Fibroblast of mammary gland (primary cell): Measurements from ENCODE around the gene VAC14.

Source experiments
- DNase-seq: peaks from one replicate; pipeline ENCODE4 v3.0.0-alpha.2; 2010; ENCODE audit warnings: low read depth
- H3K4me3 ChIP-seq: 2 replicates; pipeline ENCODE4 v1.5.1; 2011; ENCODE audit warnings: low read depth, mild to moderate bottlenecking, low read length, moderate library complexity; ENCODE audit not compliant: control insufficient read depth
- TF ChIP-seq, protein P1 (sequence below): conservative IDR thresholded peaks from 2 replicates; pipeline ENCODE4 v1.5.1; 2011; ENCODE audit warnings: low read depth, low read length, inconsistent platforms; ENCODE audit not compliant: control insufficient read depth, insufficient read depth

Gene VAC14

DNA sequence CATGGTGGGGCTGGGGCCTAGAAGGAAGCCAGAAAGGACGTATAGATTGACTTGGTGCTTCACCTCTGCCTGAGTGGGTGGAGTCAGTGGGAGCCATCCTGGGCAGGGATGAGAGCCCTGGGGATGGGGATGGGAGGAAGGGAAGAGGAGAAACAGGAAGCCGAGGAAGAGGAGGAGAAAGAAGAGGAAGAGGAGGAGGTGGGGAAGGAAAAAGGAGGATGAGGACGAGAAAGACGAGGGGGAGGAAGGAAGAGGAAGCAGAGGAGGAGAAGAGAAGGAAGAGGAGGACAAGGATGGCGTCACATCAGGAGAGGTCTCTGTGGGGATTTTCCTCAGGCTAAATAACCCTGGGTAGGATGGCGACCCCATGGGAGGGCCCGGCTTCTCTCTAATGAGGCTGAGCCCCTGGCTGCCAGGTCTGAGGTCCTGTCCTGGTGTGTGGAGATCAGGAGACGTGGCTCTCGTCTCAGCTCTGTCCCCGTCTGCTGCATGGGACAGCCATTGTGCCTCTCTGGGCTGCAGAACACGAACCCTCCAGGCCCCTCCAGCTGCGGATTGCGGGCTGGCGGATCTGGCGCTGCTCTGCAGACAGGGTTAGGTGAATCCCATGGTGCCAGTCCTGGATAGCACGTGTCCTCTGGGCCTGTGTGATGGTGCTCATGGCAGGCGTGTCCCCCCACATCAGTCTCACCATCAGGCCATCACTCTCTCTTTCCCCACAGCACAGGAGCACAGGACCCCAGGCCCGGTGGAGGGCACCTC, 79.6 kb downstream of the VAC14 start:
- no peak for DNase-seq
- no peak overlapping the region for H3K4me3 ChIP-seq
- TF ChIP-seq, protein P1, sequence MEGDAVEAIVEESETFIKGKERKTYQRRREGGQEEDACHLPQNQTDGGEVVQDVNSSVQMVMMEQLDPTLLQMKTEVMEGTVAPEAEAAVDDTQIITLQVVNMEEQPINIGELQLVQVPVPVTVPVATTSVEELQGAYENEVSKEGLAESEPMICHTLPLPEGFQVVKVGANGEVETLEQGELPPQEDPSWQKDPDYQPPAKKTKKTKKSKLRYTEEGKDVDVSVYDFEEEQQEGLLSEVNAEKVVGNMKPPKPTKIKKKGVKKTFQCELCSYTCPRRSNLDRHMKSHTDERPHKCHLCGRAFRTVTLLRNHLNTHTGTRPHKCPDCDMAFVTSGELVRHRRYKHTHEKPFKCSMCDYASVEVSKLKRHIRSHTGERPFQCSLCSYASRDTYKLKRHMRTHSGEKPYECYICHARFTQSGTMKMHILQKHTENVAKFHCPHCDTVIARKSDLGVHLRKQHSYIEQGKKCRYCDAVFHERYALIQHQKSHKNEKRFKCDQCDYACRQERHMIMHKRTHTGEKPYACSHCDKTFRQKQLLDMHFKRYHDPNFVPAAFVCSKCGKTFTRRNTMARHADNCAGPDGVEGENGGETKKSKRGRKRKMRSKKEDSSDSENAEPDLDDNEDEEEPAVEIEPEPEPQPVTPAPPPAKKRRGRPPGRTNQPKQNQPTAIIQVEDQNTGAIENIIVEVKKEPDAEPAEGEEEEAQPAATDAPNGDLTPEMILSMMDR: no peak

DNA sequence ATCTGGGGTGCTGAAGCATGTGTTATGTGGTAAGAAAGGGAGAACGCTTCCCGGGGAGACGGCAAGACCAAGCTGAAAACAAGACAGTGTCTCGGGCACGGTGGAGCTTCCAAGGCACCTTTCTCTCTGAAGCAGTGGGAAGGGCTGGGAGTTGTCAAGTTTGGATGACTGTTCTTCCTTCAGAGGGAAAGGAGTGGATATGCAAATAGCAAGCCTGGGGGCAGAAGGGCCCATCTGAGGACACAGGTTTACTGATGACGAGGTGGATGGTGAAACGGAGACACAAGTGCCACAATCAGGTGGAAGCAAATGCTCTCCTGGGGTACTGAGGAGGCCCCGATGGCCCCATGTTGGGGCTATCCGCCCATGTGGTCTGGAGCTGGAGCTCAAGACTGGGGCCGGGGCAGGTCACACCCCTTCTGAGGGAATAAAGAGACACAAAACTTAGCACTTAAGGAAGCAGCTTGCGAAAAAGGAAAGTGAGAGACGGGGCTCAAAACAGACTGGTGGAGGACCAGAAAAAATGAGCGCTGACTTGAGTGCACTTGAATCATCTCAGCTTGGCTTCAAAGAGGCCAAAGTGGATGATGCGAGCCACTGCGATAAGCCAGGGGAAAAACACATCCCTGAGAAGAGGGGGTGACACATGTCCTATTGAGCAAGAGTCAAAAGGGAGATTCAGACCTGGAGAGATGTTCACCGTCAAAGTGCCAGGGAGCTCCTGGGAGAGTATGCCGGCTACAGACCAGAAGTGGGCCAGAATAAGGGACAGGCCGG, 80.3 kb downstream of the VAC14 start:
- DNase-seq: no peak
- no peak overlapping the region for H3K4me3 ChIP-seq
- TF ChIP-seq, protein P1: no peak

DNA sequence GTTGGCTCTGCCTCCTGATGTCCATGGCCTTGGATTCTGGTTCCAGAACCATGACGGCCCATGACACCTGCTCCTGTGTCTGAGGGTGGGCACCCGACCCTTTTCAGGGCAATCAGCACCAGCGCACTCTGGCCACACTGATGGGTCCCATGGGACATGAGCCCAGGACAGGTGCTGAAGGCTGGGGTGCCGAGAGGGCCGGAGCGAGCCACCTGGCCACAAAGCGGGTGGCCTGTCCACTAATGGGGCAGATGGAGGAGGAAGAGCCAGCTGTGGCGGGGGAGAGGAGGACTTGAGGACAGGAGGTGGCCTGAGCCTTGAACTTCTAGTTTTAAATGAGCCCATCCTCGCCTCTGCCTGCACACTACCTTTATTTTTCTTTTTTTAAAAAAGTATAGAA, 83.9 kb downstream of the VAC14 start:
- TF ChIP-seq, protein P1: no peak
- no peak for DNase-seq
- no peak overlapping the region for H3K4me3 ChIP-seq

DNA sequence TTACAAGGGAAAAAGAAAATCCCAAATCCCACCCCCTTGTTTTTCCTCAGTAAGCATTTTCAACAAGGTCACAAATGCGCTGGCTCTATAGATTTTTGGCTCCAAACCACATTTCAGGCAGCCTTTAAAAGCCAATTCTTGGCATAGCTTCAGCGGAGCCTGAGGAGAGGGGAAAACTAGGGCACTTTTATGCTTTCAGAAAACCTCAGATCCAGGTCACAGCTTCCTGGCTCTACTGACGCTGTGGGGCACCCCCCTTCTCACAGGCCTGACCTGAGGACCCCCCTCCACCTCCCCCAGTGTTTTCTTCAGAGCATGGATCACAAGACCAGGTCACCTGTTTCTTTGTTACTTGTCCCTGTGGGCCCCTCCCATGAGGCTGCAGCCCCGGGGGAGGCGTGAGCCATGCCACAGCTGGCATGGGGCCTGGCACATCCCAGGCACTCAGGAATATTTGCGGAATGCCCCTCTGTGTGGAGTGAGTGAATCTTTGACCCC, 85.0 kb downstream of the VAC14 start:
- TF ChIP-seq, protein P1: no peak
- no peak overlapping the region for H3K4me3 ChIP-seq
- no peak for DNase-seq

DNA sequence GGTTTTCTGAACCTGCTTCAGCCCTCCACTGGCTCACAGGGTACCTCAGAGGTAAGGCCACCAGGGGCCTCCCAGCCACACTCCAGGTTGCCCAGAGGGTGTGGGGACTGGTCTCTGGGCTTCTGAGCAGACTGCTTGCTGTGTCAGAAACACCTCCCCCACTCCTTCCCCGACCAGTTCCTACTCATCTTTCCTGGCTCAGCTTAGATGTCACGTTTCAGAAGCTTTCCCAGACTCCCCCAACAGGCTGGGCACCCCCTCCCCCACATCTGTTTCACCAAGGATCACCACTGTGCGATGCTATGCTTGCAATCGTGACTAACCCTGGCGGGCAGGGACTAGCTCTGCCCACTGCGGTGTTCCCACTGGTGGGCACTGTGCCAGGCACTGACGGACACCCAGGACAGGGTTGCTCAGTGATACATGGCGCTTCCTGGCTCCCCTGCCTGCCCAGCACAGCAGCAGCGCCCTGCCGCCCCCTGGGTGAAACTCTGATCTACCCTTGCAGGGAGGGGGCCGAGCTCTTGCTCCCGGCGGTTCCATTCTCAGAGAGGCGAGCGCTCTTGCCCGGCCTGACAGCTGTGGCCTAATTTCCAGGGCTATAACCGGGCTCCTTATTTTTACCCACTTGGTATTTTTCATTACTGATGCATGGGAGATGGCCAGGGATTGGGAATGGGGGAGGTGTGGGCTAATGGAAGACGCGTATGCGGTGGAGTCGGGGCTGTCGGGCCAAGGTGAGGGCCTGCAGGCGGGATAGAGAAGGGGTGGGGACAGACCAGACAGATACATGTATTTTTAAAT, 85.7 kb downstream of the VAC14 start:
- no peak overlapping the region for H3K4me3 ChIP-seq
- peak; percentile 97 for DNase-seq
- TF ChIP-seq, protein P1: no peak

DNA sequence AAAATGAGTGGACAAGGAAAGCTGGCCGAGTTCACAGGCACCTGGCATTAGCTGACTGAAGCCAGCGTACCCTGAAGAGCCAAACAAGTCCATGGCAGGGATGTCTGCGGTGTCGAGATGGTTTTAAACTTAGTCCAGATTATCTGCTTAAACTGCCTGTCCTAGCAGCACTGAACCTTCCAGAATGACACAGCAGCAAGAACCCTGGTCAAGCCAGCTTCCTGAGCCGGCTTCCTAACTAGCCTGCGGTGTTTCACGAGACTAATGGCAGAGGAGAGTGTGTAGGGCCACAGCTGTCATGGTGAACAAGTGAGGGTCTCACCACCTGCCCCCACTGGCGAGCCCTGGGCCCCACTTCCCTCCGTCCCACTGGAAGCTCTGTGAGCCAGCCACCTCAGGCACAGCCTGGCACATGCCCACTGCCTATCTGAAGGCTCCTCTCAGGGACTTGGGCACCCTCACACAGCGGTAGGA, 86.3 kb downstream of the VAC14 start:
- H3K4me3 ChIP-seq: no peak overlapping the region

More for the DNA sequence above, 86.3 kb downstream of the VAC14 start:
- TF ChIP-seq, protein P1: no peak
- DNase-seq: no peak
